Astrocyte (in vitro differentiated cells and primary cell): ENCODE data around the gene RPS23. TPM values are rescaled to one million over a fixed set of nuclear protein-coding genes. Genes with fewer than 3 reads are reported as not detected.

Source experiments
- DNase-seq: peaks from one replicate; pipeline ENCODE4 v3.0.0-alpha.2; 2010; ENCODE audit warnings: low read depth
- FAIRE-seq: peaks from 2 replicates; lab custom pipeline; 2011; peaks lifted over from hg19 to GRCh38; lab: Jason Lieb, UNC
- H2AFZ ChIP-seq: 2 replicates; pipeline ENCODE4 v1.6.0; 2012; ENCODE audit warnings: low read depth, low read length, inconsistent platforms
- H3K27ac ChIP-seq: 2 replicates; pipeline ENCODE4 v1.5.1; 2011; ENCODE audit warnings: low read depth, low read length, inconsistent platforms
- H3K27me3 ChIP-seq: 2 replicates; pipeline ENCODE4 v1.6.0; 2011; ENCODE audit warnings: low read length, inconsistent platforms; ENCODE audit not compliant: insufficient read depth
- H3K36me3 ChIP-seq: 2 replicates; pipeline ENCODE4 v1.5.1; 2011; ENCODE audit warnings: low read length, inconsistent platforms; ENCODE audit not compliant: insufficient read depth
- H3K4me1 ChIP-seq: 2 replicates; pipeline ENCODE4 v1.5.1; 2011; ENCODE audit warnings: low read length, inconsistent platforms; ENCODE audit not compliant: insufficient read depth
- H3K4me2 ChIP-seq: 2 replicates; pipeline ENCODE4 v1.6.0; 2012; ENCODE audit warnings: low read length, inconsistent platforms
- H3K4me3 ChIP-seq: 2 replicates; pipeline ENCODE4 v1.5.1; 2011; ENCODE audit warnings: low read depth, mild to moderate bottlenecking, low read length, inconsistent platforms; ENCODE audit not compliant: insufficient read depth
- H3K79me2 ChIP-seq: 2 replicates; pipeline ENCODE4 v1.6.0; 2012; ENCODE audit warnings: mild to moderate bottlenecking, low read length, inconsistent platforms; ENCODE audit not compliant: insufficient read depth
- H3K9ac ChIP-seq: 2 replicates; pipeline ENCODE4 v1.6.0; 2012; ENCODE audit warnings: mild to moderate bottlenecking, low read length, inconsistent platforms
- H3K9me3 ChIP-seq: 2 replicates; pipeline ENCODE4 v1.5.1; 2012; ENCODE audit warnings: low read depth, mild to moderate bottlenecking, low read length, inconsistent platforms; ENCODE audit not compliant: insufficient read depth
- H4K20me1 ChIP-seq: 2 replicates; pipeline ENCODE4 v1.6.0; 2012; ENCODE audit warnings: low read length, inconsistent platforms; ENCODE audit not compliant: insufficient read depth
- H3K27ac Mint-ChIP-seq: one replicate; pipeline ENCODE4 v1.8.0; 2021; ENCODE audit warnings: mild to moderate bottlenecking, mixed read lengths; ENCODE audit not compliant: unreplicated experiment
- H3K27me3 Mint-ChIP-seq: one replicate; pipeline ENCODE4 v1.8.0; 2021; ENCODE audit warnings: low read depth, mixed read lengths; ENCODE audit not compliant: unreplicated experiment
- H3K36me3 Mint-ChIP-seq: one replicate; pipeline ENCODE4 v1.8.0; 2021; ENCODE audit warnings: low read depth, mixed read lengths; ENCODE audit not compliant: unreplicated experiment
- H3K4me1 Mint-ChIP-seq: one replicate; pipeline ENCODE4 v1.8.0; 2021; ENCODE audit warnings: low read depth, mixed read lengths; ENCODE audit not compliant: unreplicated experiment
- H3K4me3 Mint-ChIP-seq: one replicate; pipeline ENCODE4 v1.8.0; 2021; ENCODE audit warnings: mild to moderate bottlenecking, moderate library complexity, mixed read lengths; ENCODE audit not compliant: unreplicated experiment
- H3K9me3 Mint-ChIP-seq: one replicate; pipeline ENCODE4 v1.8.0; 2021; ENCODE audit warnings: mild to moderate bottlenecking, mixed read lengths; ENCODE audit not compliant: unreplicated experiment
- CTCF ChIP-seq: IDR thresholded peaks from 2 replicates; pipeline ENCODE4 v1.5.1; 2011; ENCODE audit warnings: low read depth, mild to moderate bottlenecking, inconsistent platforms, low read length, moderate library complexity; ENCODE audit not compliant: insufficient read depth
- EZH2 ChIP-seq: IDR thresholded peaks from 2 replicates; pipeline ENCODE4 v1.6.1; 2012; ENCODE audit warnings: mild to moderate bottlenecking, low read length, inconsistent platforms; ENCODE audit not compliant: insufficient read depth
- total RNA-seq: library from RNA; stranded (reverse); gene quantifications from 2 replicates; pipeline ENCODE4 v1.2.1, GENCODE V29; 2021

RPS23 gene
- total RNA-seq, 1 donor from 2014 or later: 1,683 TPM

DNA sequence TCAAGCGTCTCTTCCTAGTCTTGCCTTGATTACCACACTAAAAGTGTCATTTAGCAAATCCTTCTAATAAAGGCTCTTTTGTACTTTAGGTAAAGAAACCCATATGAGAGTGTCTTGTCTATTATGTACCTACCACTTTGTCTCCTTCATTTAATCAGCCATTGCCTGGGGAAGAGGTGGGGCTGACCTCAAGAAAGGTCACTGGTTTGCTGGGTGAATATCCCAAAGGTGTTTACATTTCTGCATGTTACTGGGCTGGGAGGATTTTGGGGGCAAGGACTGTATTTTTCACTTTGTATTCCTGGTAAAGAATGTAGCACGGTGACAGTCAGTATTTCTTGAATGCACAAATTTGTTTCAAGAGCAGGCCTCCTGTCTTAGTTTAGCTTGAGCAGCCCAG, 11.9 kb upstream of the RPS23 start:
- Histone ChIP-seq H3K27me3 (no peaks in the 10 kb centered on the region), H4K20me1 (no peaks in the 10 kb centered on the region), H2AFZ (no peak overlapping the region), H3K4me1 (no peaks in the 10 kb centered on the region), H3K36me3 (no peaks in the 10 kb centered on the region), H3K9me3 (no peaks in the 10 kb centered on the region), H3K27ac (no peak overlapping the region), H3K4me3 (no peak overlapping the region), H3K9ac (no peak overlapping the region), H3K4me2 (no peak overlapping the region), H3K79me2 (no peaks in the 10 kb centered on the region)
- no peak for DNase-seq
- no peak overlapping the region for H3K27ac Mint-ChIP-seq
- H3K9me3 Mint-ChIP-seq: no peaks in the 10 kb centered on the region
- no peak for FAIRE-seq
- H3K27me3 Mint-ChIP-seq: no peaks in the 10 kb centered on the region
- H3K36me3 Mint-ChIP-seq: no peaks in the 10 kb centered on the region
- TF ChIP-seq EZH2 (no peak), CTCF (no peak)
- H3K4me1 Mint-ChIP-seq: peaks cover 8% of the 10 kb centered on the region
- no peak overlapping the region for H3K4me3 Mint-ChIP-seq

- DNase-seq (no peak), FAIRE-seq (no peak)
- H3K36me3 Mint-ChIP-seq: no peaks in the 10 kb centered on the region
- Histone ChIP-seq H3K4me2 (no peak overlapping the region), H3K36me3 (no peaks in the 10 kb centered on the region), H3K79me2 (no peaks in the 10 kb centered on the region), H4K20me1 (no peaks in the 10 kb centered on the region), H2AFZ (no peak overlapping the region), H3K4me3 (no peak overlapping the region), H3K4me1 (no peaks in the 10 kb centered on the region), H3K27me3 (no peaks in the 10 kb centered on the region), H3K27ac (no peak overlapping the region), H3K9me3 (no peaks in the 10 kb centered on the region), H3K9ac (no peak overlapping the region)
- H3K9me3 Mint-ChIP-seq: no peaks in the 10 kb centered on the region
- TF ChIP-seq EZH2: no peak
- no peak overlapping the region for H3K4me3 Mint-ChIP-seq
- H3K27me3 Mint-ChIP-seq: no peaks in the 10 kb centered on the region
- no peaks in the 10 kb centered on the region for H3K4me1 Mint-ChIP-seq
- H3K27ac Mint-ChIP-seq: no peak overlapping the region
Measured at GRCh38 chr5:82287625-82288024, 9.5 kb upstream of the RPS23 start.

- no peaks in the 10 kb centered on the region for H3K4me1 Mint-ChIP-seq
- no peaks in the 10 kb centered on the region for H3K4me1 ChIP-seq
- no peak for TF ChIP-seq EZH2
- TF ChIP-seq CTCF: no peak
- no peaks in the 10 kb centered on the region for H3K9me3 Mint-ChIP-seq
- no peak overlapping the region for H3K4me2 ChIP-seq
- H3K27me3 Mint-ChIP-seq: no peaks in the 10 kb centered on the region
- H3K9me3 ChIP-seq: no peaks in the 10 kb centered on the region
- no peak overlapping the region for H3K9ac ChIP-seq
- FAIRE-seq (no peak), DNase-seq (no peak)
- H3K79me2 ChIP-seq: no peaks in the 10 kb centered on the region
- no peak overlapping the region for H3K4me3 ChIP-seq
- H4K20me1 ChIP-seq: no peaks in the 10 kb centered on the region
- no peaks in the 10 kb centered on the region for H3K36me3 Mint-ChIP-seq
- no peak overlapping the region for H3K4me3 Mint-ChIP-seq
- H2AFZ ChIP-seq: no peak overlapping the region
- H3K27ac Mint-ChIP-seq: no peak overlapping the region
- H3K27ac ChIP-seq: no peak overlapping the region
- H3K27me3 ChIP-seq: no peaks in the 10 kb centered on the region
- no peaks in the 10 kb centered on the region for H3K36me3 ChIP-seq
Measured at GRCh38 chr5:82285206-82285605, 7.1 kb upstream of the RPS23 start.
